K562 (cell line): ENCODE measurements around the gene ELAVL3. TPM values are rescaled to one million over a fixed set of nuclear protein-coding genes. Genes with fewer than 3 reads are reported as not detected.
"Not testable (repeated sequence)": the region's sequence is repeated elsewhere in the genome, so short reads cannot be mapped to it uniquely, and the experiment has no call there.

Experiments used
- ATAC-seq: fragments of 200-7000 bp; cut with Tn5 transposase; 3 replicates; pipeline ENCODE4 v1.9.1; 2020; ENCODE audit warnings: moderate library complexity
- BruUV-seq: library from RNA; stranded (reverse); fragments of 400-500 nt; replicated peaks from 2 replicates; lab custom pipeline; 2021; lab: Mats Ljungman, UMichigan
- CTCF ChIA-PET: fragments of 300-600 bp; formaldehyde crosslinking; extraction: SDS; loops from one replicate; lab custom pipeline; 2021; ENCODE audit warnings: low intra/inter-chr PET ratio; lab: Yijun Ruan, JAX
- POLR2A ChIA-PET: fragments of 300-600, 350-650 bp; sonication (Branson Sonifier 250); formaldehyde crosslinking; extraction: SDS; loops from one replicate; lab custom pipeline; 2021; ENCODE audit warnings: antibody characterized with exemption, inconsistent platforms; lab: Yijun Ruan, JAX
- DNase-seq, 4 experiments: peaks; one replicate each; pipeline versions ENCODE4 v3.0.0 to v3.0.0-alpha.2; 2011 to 2018; ENCODE audit warnings: low spot score in 3 of 4, mixed read lengths in 3 of 4; ENCODE audit errors: extremely low read depth in 1 of 4
- FAIRE-seq: peaks from 2 replicates; lab custom pipeline; 2011; peaks lifted over from hg19 to GRCh38; lab: Jason Lieb, UNC
- H2AFZ ChIP-seq: 2 replicates; pipeline ENCODE4 v1.6.0; 2011; ENCODE audit warnings: low read depth, low read length, control low read depth, inconsistent platforms
- H3K27ac ChIP-seq: fragments of 200-600 bp; 3 replicates; pipeline ENCODE4 v1.8.0; 2011; ENCODE audit warnings: low read depth, mild to moderate bottlenecking, control low read depth, inconsistent platforms, low read length, moderate library complexity, mixed read lengths; ENCODE audit errors: extremely low read depth
- H3K27me3 ChIP-seq, 2 experiments: fragments of 300-600 bp in 1 of 2; 2 replicates in 1 of 2; 3 replicates in 1 of 2; pipeline versions ENCODE4 v1.6.0 to v1.8.0; 2011; ENCODE audit warnings: inconsistent platforms in 2 of 2, low read length in 2 of 2, mild to moderate bottlenecking in 1 of 2, mixed read lengths in 1 of 2, moderate library complexity in 1 of 2; ENCODE audit not compliant: control insufficient read depth in 2 of 2, insufficient read depth in 2 of 2
- H3K36me3 ChIP-seq: fragments of 300-600 bp; 3 replicates; pipeline ENCODE4 v1.8.0; 2011; ENCODE audit warnings: mild to moderate bottlenecking, low read length, inconsistent platforms; ENCODE audit not compliant: control insufficient read depth, insufficient read depth
- H3K4me1 ChIP-seq, 2 experiments: fragments of 200-600 bp in 1 of 2; replicated peaks in 1 of 2; 2 replicates in 1 of 2; 3 replicates in 1 of 2; pipeline versions ENCODE4 v1.5.1 to v1.8.0; 2011; ENCODE audit warnings: inconsistent platforms in 2 of 2, low read length in 2 of 2, mild to moderate bottlenecking in 1 of 2, mixed read lengths in 1 of 2, moderate library complexity in 1 of 2; ENCODE audit not compliant: control insufficient read depth in 2 of 2, insufficient read depth in 2 of 2
- H3K4me2 ChIP-seq: 2 replicates; pipeline ENCODE4 v1.6.1; 2011; ENCODE audit warnings: low read length, control low read depth, inconsistent platforms, mixed read lengths; ENCODE audit not compliant: insufficient read depth
- H3K4me3 ChIP-seq: fragments of 200-600 bp; sonication (generic), shearing (Covaris generic); 2 replicates; pipeline ENCODE4 v1.5.1; 2016; ENCODE audit warnings: control low read depth, inconsistent platforms
- H3K79me2 ChIP-seq: fragments of 200-600 bp; 3 replicates; pipeline ENCODE4 v1.8.0; 2011; ENCODE audit warnings: low read length, inconsistent platforms; ENCODE audit not compliant: control insufficient read depth, insufficient read depth
- H3K9ac ChIP-seq, 2 experiments: 2 replicates each; pipeline versions ENCODE4 v1.6.0 to v1.6.1; 2011; ENCODE audit warnings: low read depth in 2 of 2, low read length in 2 of 2, control low read depth in 1 of 2, inconsistent platforms in 1 of 2, mild to moderate bottlenecking in 1 of 2, mixed read lengths in 1 of 2; ENCODE audit not compliant: insufficient read depth in 1 of 2
- H3K9me1 ChIP-seq: one replicate; pipeline ENCODE4 v1.6.0; 2011; ENCODE audit warnings: inconsistent platforms, mild to moderate bottlenecking, low read length, moderate library complexity; ENCODE audit not compliant: control insufficient read depth, insufficient read depth
- H3K9me3 ChIP-seq: replicated peaks from 2 replicates; pipeline ENCODE4 v1.5.1; 2011; ENCODE audit warnings: low read depth, low read length, inconsistent platforms; ENCODE audit not compliant: control insufficient read depth, insufficient read depth
- H4K20me1 ChIP-seq: replicated peaks from 2 replicates; pipeline ENCODE4 v1.6.1; 2011; ENCODE audit warnings: low read length, inconsistent platforms, mixed read lengths; ENCODE audit not compliant: control insufficient read depth, insufficient read depth
- NFIC ChIP-seq: fragments of 450-650 bp; IDR thresholded peaks from 2 replicates; pipeline ENCODE4 v1.6.1; 2017; ENCODE audit warnings: mild to moderate bottlenecking, inconsistent platforms
- SFPQ ChIP-seq: fragments of 200-400 bp; formaldehyde crosslinking; IDR thresholded peaks from 2 replicates; pipeline ENCODE4 v1.6.1; 2017; ENCODE audit warnings: mild to moderate bottlenecking, low read depth, low read length, moderate library complexity
- SIX5 ChIP-seq, 2 experiments: IDR thresholded peaks; 2 replicates each; pipeline ENCODE4 v1.6.1; 2011; ENCODE audit warnings: low read length in 2 of 2, borderline replicate concordance in 1 of 2, low read depth in 1 of 2, mild to moderate bottlenecking in 1 of 2, moderate library complexity in 1 of 2; ENCODE audit not compliant: insufficient read depth in 1 of 2
- SLC30A9 ChIP-seq: fragments of 250-450 bp; sonication (Bioruptor Pico); IDR thresholded peaks from 2 replicates; pipeline ENCODE4 v1.8.0; 2022; ENCODE audit warnings: mild to moderate bottlenecking, moderate library complexity
- TCF15 ChIP-seq: fragments of 250-450 bp; sonication (Bioruptor Pico); IDR thresholded peaks from 2 replicates; pipeline ENCODE4 v1.8.0; 2022; ENCODE audit warnings: moderate library complexity, mild to moderate bottlenecking, inconsistent platforms
- TEAD2 ChIP-seq: fragments of 450-650 bp; IDR thresholded peaks from 2 replicates; pipeline ENCODE4 v1.6.1; 2016; ENCODE audit warnings: missing genetic modification characterization, control low read depth, missing compliant biosample characterization
- ZNF347 ChIP-seq: fragments of 450-650 bp; formaldehyde crosslinking; IDR thresholded peaks from 2 replicates; pipeline ENCODE4 v1.4.0; 2020; ENCODE audit warnings: low read depth, mild to moderate bottlenecking, moderate library complexity
- WGBS: fragments of 100-300 bp; shearing (Covaris generic); methylation state at CpG from one replicate; pipeline ENCODE4 v1.1.6; 2016; ENCODE audit warnings: low coverage, mixed read lengths; ENCODE audit not compliant: insufficient coverage; ENCODE audit errors: missing lambda C conversion rate; 5-methylcytosine and 5-hydroxymethylcytosine counted together
- in situ Hi-C: fragments of 300-500 bp; cut with MboI; formaldehyde crosslinking; loops from 4 replicates; pipeline ENCODE4 v1.15.0; 2018; ENCODE audit warnings: inconsistent platforms, mixed read lengths
- intact Hi-C: fragments of 100-400 bp; cut with micrococcal nuclease; formaldehyde crosslinking; loops from 2 replicates; pipeline ENCODE4 v1.14.2; 2022
- polyA plus RNA-seq, 8 experiments: library from polyadenylated mRNA; depleted of rRNA in 4 of 8; stranded (reverse) in 5 of 8; unstranded in 3 of 8; fragments of >200 nt; fragmentation: Nextera tagmentation in 2 of 8; fragmentation: Illumina TruSeq in 1 of 8; extraction: Ambion mirVana in 2 of 8; extraction: Trizol in 1 of 8; gene quantifications; 2 replicates each; pipeline versions ENCODE4 v1.2.1 to v1.2.3, GENCODE V29; 2011 to 2014; ENCODE audit warnings: inconsistent platforms in 1 of 8, missing spikeins in 1 of 8
- total RNA-seq, 7 experiments: library from RNA; depleted of rRNA in 6 of 7; stranded (reverse); fragments of >200 nt in 6 of 7; fragmentation: Illumina TruSeq in 2 of 7; extraction: Trizol in 2 of 7; gene quantifications; 2 replicates each; pipeline versions ENCODE4 v1.2.1 to v1.2.3, GENCODE V29; 2011 to 2021; ENCODE audit warnings: low replicate concordance in 1 of 7

The ELAVL3 gene
- total and polyA plus RNA-seq, 9 of the 15 experiments (the other 6 are each of a cell fraction or from before 2014, with no cell fraction given) = not detected

- TF ChIP-seq SFPQ (no peak), SLC30A9 (CRISPR knock-in tag) (no peak), TCF15 (CRISPR knock-in tag) (no peak), ZNF347 (CRISPR knock-in tag) (no peak), SIX5 (IDR thresholded peaks at IDR 0.05; ENCODE audit: borderline replicate concordance in 1 of 2, insufficient read depth in 1 of 2, low read depth in 1 of 2, low read length in 2 of 2) (no peak), TEAD2 (no peak)
Measured at GRCh38 chr19:11473725-11474124, 7.1 kb downstream of the ELAVL3 start (continued).

GRCh38 chr19:11468266-11468845 lies 12.5 kb downstream of the ELAVL3 start:
- TF ChIP-seq NFIC = peak; percentile 58
- H4K20me1 ChIP-seq, DNase-seq, H3K4me1 ChIP-seq, H3K36me3 ChIP-seq, H3K4me3 ChIP-seq, CTCF ChIA-PET, H3K79me2 ChIP-seq, H3K9me1 ChIP-seq, in situ Hi-C loops, H3K9me3 ChIP-seq, H3K27ac ChIP-seq, BruUV-seq, FAIRE-seq, H3K4me2 ChIP-seq, H2AFZ ChIP-seq, ATAC-seq, intact Hi-C loops, H3K9ac ChIP-seq: not testable (repeated sequence)
- POLR2A ChIA-PET = interaction anchor here (1.1 kb wide), 1 partner anchor 95 kb away, joined by 3 read pairs; no protein-coding TSS in a partner anchor
- H3K27me3 ChIP-seq = peaks cover 13 to 53% of the 10 kb centered on the region in 2 experiments
- WGBS = 6% methylated on average over 8 of the region's 8 CpGs
